Measurements from ENCODE around the gene RAB5IF.
"Not testable (repeated sequence)": the region's sequence is repeated elsewhere in the genome, so short reads cannot be mapped to it uniquely, and the experiment has no call there.

The RAB5IF gene

GRCh38 chr20:36585410-36586125, 20.0 kb upstream of the RAB5IF start:
- DNase-seq (ENCODE audit: low read depth), result peak; percentile 58

DNA sequence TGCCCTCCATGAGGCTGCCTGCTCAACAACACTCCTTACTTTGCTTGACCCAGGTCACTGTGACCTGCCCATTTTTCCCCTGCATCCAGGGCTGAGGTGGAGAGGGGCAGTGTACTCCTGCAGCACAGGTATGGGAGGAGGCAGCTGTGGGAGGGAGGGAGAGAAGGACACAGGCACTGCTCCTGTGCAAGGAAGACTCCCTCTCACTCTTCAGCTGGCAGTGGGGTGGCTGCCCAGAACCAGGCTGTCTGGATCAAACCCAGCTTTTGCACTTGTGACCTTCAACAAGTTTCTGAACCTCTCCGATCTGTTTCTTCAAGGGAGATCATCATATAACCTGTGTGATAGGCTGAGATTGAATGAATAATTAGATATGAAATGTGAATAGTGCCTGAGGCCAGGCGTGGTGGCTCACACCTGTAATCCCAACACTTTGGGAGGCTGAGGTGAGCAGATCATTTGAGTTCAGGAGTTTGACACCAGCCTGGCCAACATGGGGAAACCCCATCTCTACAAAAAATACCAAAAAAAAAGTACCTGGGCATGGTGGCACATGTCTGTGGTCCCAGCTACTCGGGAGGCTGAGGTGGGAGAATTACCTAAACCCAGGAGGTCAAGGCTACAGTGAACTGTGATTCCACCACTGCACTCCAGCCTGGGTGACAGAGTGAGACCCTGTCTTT, 18.1 kb upstream of the RAB5IF start:
- no peak for DNase-seq (ENCODE audit: low read depth)

DNA sequence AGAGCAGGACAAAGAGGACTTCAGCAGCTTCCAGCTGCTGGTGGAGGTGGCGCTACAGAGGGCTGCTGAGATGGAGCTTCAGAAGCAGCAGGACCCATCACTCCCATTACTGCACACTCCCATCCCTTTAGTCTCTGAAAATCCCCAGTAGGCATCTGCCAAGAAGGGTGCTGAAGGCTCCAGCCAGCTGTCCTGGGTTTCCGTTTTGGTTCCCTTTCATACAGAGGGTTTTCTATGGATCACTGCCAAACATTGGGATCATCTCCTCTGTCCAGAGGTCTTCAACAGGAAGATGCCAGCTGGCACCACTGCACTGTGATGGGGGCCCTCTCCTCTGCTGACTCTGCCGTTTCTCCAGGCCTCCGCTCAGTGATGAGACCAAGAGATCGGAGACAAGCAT, 14.3 kb upstream of the RAB5IF start:
- no peak for DNase-seq (ENCODE audit: low read depth)

GRCh38 chr20:36591854-36592641, 13.5 kb upstream of the RAB5IF start:
- DNase-seq (ENCODE audit: low read depth), result no peak

DNA sequence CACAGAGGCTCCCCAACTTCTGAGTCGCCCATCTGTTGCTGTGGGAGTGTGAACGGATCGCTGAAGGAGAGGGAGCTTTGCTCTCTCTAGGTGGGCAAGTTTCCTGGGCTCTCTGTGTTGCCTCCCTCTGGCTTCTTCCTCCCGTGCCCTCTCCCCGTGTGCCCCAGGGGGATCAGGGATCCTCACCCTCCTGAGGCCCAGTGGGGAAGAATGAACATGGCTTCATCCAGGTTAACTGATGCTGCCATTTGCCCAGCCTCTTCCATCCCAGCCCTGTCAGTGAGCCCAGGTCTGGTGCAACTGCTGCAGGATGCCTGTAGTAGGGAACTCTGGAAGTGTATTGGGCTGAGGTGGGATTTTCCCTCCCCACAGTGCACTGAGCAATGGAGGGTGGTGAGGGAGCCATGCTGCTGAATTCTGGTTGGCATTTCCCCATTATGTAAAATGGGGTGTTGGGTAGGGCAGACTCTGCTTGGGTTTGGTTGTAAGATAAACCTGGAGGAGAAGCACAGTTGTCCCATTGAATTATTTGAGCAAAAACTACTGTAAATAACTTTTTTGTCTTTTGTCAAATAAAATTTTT, 12.1 kb upstream of the RAB5IF start:
- DNase-seq (ENCODE audit: low read depth), result no peak

DNA sequence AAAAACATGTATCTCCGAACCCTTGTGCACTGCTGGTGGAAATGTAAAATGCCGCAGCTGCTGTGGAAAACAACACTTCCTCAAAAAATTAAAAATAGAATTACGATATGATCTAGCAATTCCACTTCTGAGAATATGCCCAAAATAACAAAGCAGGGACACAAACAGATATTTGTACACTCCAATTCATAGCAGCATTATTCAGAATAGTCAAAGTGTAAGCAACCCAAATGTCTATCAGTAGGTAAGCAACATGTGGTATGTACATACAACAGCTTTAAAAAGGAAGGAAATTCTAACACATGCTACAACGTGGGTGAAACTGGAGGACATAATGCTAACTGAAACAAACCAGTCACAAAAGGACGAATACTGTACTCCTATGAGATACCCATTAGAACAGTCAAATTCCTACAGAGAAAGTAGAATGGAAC, 5.7 kb upstream of the RAB5IF start:
- DNase-seq (ENCODE audit: low read depth), result no peak

DNA sequence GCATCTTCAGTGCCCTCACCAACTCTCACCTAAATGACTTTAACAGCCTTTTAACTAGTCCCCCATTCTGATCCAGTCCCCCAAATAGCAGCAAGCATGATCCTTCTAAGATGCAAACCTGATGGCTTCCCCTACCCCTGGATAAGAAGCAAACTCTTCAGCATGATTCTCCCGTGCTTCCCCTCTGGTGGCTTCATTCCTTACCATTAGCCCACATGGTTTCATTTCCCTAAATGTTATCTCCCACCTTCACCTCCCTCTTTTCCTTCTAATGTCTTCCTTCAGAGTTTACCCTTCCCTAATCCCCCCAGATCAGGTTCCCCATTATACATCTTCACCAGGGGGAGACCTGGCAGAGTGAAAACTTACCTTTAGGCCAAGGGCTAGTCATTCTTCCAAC, 4.0 kb upstream of the RAB5IF start:
- DNase-seq (ENCODE audit: low read depth), result no peak

- DNase-seq (ENCODE audit: low read depth), result no peak
Measured at GRCh38 chr20:36604952-36605398, 604 bp upstream of the RAB5IF start.

DNA sequence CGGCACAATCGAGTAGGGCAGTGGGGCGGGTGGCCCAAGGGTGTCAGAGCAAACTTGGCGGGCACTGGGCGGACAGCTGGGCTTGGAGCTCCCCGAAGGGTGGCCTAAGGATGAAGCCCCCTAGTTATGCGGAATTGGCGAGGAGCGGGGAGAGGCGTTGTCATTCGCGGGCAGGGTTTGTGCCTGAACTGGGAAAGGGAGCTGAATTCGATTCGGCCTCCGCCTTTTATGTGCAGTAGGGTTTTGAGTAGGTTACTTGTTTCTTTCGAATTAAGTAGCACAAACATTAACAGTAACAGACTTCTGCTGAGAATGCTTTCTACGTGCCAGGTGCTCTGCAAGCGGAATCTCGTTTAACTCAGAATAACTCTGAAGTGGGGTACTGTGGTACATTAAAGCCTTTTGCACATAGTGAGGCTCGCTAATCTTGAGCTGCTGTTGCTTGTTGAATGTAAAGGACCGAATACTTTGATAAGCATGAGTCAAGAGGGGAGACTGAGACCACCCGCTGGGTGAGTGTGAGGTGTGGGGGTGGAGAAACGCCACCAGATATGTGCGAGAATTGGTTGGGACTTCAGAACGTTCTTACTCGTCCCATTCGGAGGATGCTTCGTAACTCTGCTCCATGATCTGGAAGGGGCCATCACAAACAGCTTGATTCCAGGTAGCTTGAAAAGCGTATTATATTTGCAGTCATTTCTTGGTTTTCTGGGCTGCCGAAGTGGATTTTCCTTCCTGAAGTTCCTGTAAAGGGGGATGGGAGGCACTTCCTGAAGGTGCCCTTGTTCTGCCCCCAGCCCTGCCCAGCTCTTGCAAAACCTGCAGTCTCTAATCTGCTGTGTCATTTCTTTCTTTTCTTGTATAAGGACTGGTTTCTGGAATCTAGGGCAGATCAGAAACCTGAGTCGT, 833 bp downstream of the RAB5IF start:
- DNase-seq (ENCODE audit: low read depth), result no peak

DNA sequence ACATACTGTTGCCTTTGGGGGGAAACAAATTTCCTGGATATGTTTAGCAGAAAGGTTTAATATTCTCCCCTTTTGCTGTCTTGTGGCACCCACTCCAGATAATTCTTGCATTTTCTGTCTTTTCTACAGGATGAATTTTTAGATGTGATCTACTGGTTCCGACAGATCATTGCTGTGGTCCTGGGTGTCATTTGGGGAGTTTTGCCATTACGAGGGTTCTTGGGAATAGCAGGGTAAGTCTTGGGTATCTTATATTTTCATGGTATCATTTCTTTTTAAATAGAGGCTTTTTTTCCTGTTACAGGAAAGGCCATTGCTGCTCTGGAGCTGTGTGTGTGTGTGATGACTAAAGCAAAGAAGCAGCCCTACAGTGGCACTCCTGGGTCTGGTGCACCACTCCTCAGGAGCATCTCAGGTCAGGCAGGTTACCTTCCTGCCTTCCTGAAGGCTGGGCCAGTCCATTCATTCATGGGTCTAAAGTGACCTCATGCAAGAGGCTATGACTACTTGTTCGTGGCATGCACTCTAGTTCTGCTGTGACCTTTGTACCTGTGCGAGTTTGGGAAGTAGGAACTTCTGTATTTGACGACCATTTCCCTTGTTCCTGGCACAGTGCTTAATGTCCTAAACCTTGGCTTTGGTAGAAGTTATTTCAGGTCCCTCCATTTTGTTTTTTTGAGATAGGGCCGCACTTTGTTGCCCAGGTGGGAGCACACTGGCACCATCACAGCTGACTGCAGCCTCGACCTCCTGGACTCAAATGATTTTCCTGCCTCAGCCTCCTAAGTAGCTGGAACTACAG, 2.2 kb downstream of the RAB5IF start:
- no peak for DNase-seq (ENCODE audit: low read depth)

- DNase-seq (ENCODE audit: low read depth), result not testable (repeated sequence)
Measured at GRCh38 chr20:36608388-36608728, 2.8 kb downstream of the RAB5IF start.

- DNase-seq (ENCODE audit: low read depth), result no peak
Measured at GRCh38 chr20:36611625-36612024, 6.0 kb downstream of the RAB5IF start.

DNA sequence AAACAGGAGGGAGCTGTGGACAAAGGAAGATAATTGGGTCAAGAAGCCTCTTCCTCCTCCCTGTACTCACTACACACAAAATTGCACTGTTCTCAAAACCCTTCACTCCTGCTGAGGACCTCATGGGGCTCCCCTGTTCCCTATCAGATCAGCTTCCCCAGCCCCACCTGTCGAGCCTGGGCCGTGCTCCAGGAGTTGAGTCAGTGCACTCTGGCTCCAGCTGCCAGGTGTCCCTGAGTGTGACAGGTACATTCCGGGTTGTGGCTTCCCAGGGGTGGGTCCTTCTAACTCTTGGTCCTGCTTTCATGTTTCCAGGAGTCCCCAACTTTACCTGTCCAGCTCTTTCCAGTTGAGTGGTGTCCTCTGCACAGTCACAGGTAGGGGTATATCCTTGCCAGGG, 8.4 kb downstream of the RAB5IF start:
- DNase-seq (ENCODE audit: low read depth), result no peak

- no peak for DNase-seq (ENCODE audit: low read depth)
Measured at GRCh38 chr20:36614781-36615557, 9.4 kb downstream of the RAB5IF start.

DNA sequence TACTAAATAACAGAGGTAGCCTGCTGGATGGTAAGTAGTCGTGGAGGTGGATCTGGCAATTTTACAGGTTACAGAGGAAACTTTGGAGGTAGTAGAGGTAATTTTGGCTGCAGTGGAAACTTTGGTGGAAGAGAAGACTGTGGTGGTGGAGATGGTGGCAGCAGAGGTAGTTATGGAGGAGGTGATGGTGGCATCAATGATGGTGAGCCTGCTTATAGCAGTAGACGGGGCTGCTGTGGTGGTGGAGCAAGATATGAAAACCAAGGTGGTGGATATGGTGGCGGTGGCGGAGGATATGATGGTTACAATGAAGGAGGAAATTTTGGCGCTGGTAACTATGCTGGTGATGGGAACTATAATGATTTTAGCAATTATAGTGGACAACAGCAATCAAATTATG, 15.3 kb downstream of the RAB5IF start:
- no peak for DNase-seq (ENCODE audit: low read depth)

GRCh38 chr20:36623444-36623843, 17.9 kb downstream of the RAB5IF start:
- no peak for DNase-seq (ENCODE audit: low read depth)

- no peak for DNase-seq (ENCODE audit: low read depth)
Measured at GRCh38 chr20:36624068-36624943, 18.7 kb downstream of the RAB5IF start.

- no peak for DNase-seq (ENCODE audit: low read depth)
Measured at GRCh38 chr20:36624944-36625324, 19.4 kb downstream of the RAB5IF start.

DNA sequence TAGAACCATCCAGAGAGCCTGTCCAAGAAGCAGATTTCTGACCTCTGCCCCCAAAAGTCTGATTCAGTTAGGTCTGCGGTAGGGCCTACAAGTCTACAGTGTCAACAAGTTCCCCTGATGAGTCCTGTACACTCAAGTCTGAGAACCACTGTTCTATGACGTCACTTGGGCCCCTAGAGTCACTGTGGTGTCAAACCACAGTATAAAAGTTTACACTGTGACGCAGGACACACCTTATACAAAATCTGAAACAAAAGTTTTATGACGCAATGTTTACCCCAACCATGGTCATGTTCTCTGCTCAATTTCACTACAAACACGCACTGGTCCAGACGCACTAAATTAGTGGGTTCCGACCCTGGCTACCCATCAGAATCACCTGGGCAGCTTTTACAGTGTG, 22.5 kb downstream of the RAB5IF start:
- no peak for DNase-seq (ENCODE audit: low read depth)

All from GM04503 (cell line).